ENCODE measurements around the gene SLC10A3.

DNA sequence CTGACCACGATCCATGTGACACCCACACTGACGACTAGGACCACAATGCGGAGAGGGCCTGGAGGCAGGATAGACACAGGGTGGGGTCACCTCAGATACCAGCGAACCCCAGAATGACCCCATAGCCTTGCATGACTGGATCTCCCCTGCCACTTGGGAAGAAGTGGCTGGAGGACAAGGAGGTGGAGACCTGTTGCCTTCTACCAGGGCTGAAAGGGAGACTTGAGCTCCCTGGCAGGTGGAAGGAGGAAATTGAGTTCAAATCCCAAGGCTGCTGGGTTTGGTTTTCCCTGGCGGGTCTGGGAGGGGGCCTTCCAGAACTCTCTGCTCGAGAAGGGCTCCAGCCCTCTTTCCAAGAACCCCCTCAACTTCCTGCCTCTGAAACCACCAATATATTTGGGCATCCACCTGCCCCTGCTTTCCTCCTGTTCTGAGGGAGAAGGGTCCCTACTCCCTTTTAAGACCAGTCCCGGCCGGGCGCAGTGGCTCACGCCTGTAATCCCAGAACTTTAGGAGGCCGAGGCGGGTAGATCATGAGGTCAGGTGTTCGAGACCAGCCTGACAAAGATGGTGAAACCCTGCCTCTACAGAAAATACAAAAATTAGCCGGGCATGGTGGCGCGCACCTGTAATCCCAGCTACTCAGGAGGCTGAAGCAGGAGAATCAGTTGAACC, 22.6 kb upstream of the SLC10A3 start:
- TF ChIP-seq POLR2A (IDR thresholded peaks at IDR 0.05; ENCODE audit: low read length) (no peak), GATA1 (IDR thresholded peaks at IDR 0.05; ENCODE audit: low read depth, low read length) (no peak)

Measured in erythroblast (primary cell).